Activated CD4-positive, CD25-positive, alpha-beta regulatory T cell (primary cell): ENCODE data around the gene GRPEL2.
"Not testable (repeated sequence)": the region's sequence is repeated elsewhere in the genome, so short reads cannot be mapped to it uniquely, and the experiment has no call there.

Source experiments
- DNase-seq, 4 experiments: peaks; one replicate each; lab custom pipeline; 2025; lab: John Stamatoyannopoulos, UW

Gene GRPEL2

GRCh38 chr5:149376711-149377447 is 31.6 kb downstream of the GRPEL2 start:
- no peak for DNase-seq

GRCh38 chr5:149378241-149378820 is 33.0 kb downstream of the GRPEL2 start:
- no peak for DNase-seq

- DNase-seq: no peak
These were observed 34.0 kb downstream of the GRPEL2 start, which contains the start of gene IL17B for GRCh38 chr5:149379177-149379761. Gene IL17B, minus strand, starts transcription at chr5:149379292. Its CDS starts 67 bp downstream, at chr5:149379225.

GRCh38 chr5:149379818-149380374 is 34.6 kb downstream of the GRPEL2 start:
- no peak for DNase-seq

- DNase-seq: no peak
These were observed 35.3 kb downstream of the GRPEL2 start for GRCh38 chr5:149380466-149381121.

GRCh38 chr5:149381261-149381985 is 36.1 kb downstream of the GRPEL2 start:
- no peak for DNase-seq

- peak; percentile 40 to 67 (median 51) for DNase-seq
These were observed 36.7 kb downstream of the GRPEL2 start for GRCh38 chr5:149381986-149382338.

- DNase-seq: no peak
These were observed 37.4 kb downstream of the GRPEL2 start for GRCh38 chr5:149382517-149383220.

- no peak for DNase-seq
These were observed 38.1 kb downstream of the GRPEL2 start for GRCh38 chr5:149383399-149383798.

- no peak for DNase-seq
These were observed 40.9 kb downstream of the GRPEL2 start for GRCh38 chr5:149386166-149386565.

GRCh38 chr5:149387081-149387631 is 41.9 kb downstream of the GRPEL2 start:
- DNase-seq: no peak

- no peak for DNase-seq
These were observed 42.7 kb downstream of the GRPEL2 start for GRCh38 chr5:149387982-149388381.

- no peak for DNase-seq
These were observed 43.3 kb downstream of the GRPEL2 start for GRCh38 chr5:149388498-149389190.

GRCh38 chr5:149389552-149390495 is 44.5 kb downstream of the GRPEL2 start:
- no peak for DNase-seq

- DNase-seq: not testable (repeated sequence)
These were observed 45.8 kb downstream of the GRPEL2 start for GRCh38 chr5:149391076-149391475.

- no peak for DNase-seq
These were observed 46.2 kb downstream of the GRPEL2 start for GRCh38 chr5:149391524-149391923.

GRCh38 chr5:149392718-149393117 is 47.4 kb downstream of the GRPEL2 start:
- no peak for DNase-seq

- DNase-seq: not testable (repeated sequence)
These were observed 49.7 kb downstream of the GRPEL2 start for GRCh38 chr5:149394996-149395395.

- no peak for DNase-seq
These were observed 52.2 kb downstream of the GRPEL2 start for GRCh38 chr5:149397530-149397929.
